Thymus (tissue), 11 donors: ENCODE measurements around the gene R3HDM4. TPM values are rescaled to one million over a fixed set of nuclear protein-coding genes. Genes with fewer than 3 reads are reported as not detected.

Experiments used
- DNase-seq, 9 donors: peaks; one replicate each; pipeline ENCODE4 v3.0.0-alpha.2; 2013; ENCODE audit warnings: low spot score in 9 of 9, low read depth in 6 of 9, missing footprints in 1 of 9
- H3K27ac ChIP-seq, 2 donors: one replicate each; pipeline ENCODE4 v1.5.1; 2013; ENCODE audit warnings: control low read depth in 1 of 2, low read depth in 1 of 2, low read length in 1 of 2, mild to moderate bottlenecking in 1 of 2, moderate library complexity in 1 of 2
- H3K27me3 ChIP-seq, 2 donors: one replicate each; pipeline ENCODE4 v1.5.1; 2013; ENCODE audit warnings: low read length in 1 of 2; ENCODE audit not compliant: control insufficient read depth in 2 of 2, insufficient read depth in 1 of 2
- H3K36me3 ChIP-seq, 2 donors: one replicate each; pipeline ENCODE4 v1.5.1; 2013; ENCODE audit warnings: low read length in 1 of 2, mild to moderate bottlenecking in 1 of 2, moderate library complexity in 1 of 2; ENCODE audit not compliant: control insufficient read depth in 2 of 2, insufficient read depth in 2 of 2
- H3K4me1 ChIP-seq, 2 donors: one replicate each; pipeline ENCODE4 v1.5.1; 2013; ENCODE audit warnings: low read length in 2 of 2; ENCODE audit not compliant: control insufficient read depth in 2 of 2, insufficient read depth in 2 of 2
- H3K4me3 ChIP-seq, 2 donors: one replicate each; pipeline ENCODE4 v1.5.1; 2013; ENCODE audit warnings: low read length in 2 of 2, control low read depth in 1 of 2, mild to moderate bottlenecking in 1 of 2
- H3K9me3 ChIP-seq, 2 donors: one replicate each; pipeline ENCODE4 v1.5.1; 2013; ENCODE audit warnings: low read length in 1 of 2, mild to moderate bottlenecking in 1 of 2; ENCODE audit not compliant: control insufficient read depth in 2 of 2, insufficient read depth in 1 of 2
- WGBS: extraction: QIAGEN DNeasy Blood & Tissue Kit; methylation state at CpG from one replicate; pipeline ENCODE4 v1.1.7; 2013; 5-methylcytosine and 5-hydroxymethylcytosine counted together
- polyA plus RNA-seq: library from polyadenylated mRNA; stranded (reverse); fragments of 200-250 nt; gene quantifications from one replicate; pipeline ENCODE4 v1.2.3, GENCODE V29; 2013
- total RNA-seq: library from RNA; stranded (reverse); fragments of 120-200 nt; gene quantifications from one replicate; pipeline ENCODE4 v1.2.4, GENCODE V29; 2013
- donor health status: healthy.

Gene R3HDM4
- total and polyA plus RNA-seq, 2 donors, result 25.7 to 102 TPM

DNA sequence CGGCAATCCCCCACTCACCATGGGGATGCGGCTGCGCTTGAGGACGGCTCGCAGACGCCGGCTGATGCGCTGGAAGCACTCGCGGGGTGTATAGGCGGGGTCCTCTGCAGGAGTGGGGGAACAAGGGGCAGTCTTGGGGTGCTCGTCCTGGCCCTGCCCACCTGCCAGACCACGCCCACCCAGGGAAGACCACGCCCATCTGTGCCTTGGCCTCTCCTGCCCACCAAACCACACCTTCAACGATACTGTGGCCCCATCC lies 13.0 kb downstream of the R3HDM4 start:
- H3K27ac ChIP-seq, result no peak overlapping the region
- WGBS, result 97% methylated on average over 15 of the region's 15 CpGs
- peaks cover 42% of the 10 kb centered on the region in 2 donors for H3K36me3 ChIP-seq

DNA sequence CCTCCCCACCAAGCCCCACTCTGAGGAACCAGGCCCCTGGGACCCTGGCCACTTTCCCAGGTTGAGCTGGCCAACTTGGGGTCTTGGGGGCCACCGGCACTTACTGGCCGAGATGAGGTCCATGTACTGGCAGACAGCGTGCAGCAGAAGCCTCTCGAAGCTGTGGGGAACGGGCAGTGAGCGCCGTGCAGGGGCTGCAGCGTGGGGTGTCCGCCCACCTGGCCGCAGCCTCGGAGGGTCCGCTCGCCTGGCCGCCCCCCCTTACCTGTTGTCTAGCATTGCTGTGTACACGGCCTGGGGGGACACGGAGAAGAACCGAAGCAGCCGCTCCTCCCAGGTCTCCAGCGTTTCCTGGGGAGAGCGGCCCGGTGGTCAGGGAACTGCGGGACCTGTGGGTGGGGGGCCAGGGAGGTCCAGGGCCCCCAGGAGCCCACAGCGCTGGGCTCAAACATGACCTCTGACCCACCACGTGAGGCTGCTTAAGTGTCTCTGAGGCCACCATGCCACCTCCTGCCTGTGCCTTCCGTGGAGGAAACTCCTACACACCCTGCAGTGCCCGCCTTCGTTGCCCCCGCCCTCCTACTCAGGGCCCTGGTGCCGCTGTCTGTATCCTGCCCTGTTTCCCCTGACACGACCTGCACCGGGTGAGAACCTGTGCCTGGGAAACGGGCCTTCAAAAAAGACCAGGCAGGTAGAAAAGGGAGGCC lies 13.5 kb downstream of the R3HDM4 start:
- H3K4me3 ChIP-seq, result no peak overlapping the region
- DNase-seq, result no peak
- no peaks in the 10 kb centered on the region for H3K27me3 ChIP-seq
- peak overlapping the region in 1 of 2 donors; percentile 65 for H3K27ac ChIP-seq
- peaks cover 0 to 18% of the 10 kb centered on the region in 2 donors for H3K4me1 ChIP-seq
- WGBS, result 96% methylated on average over 32 of the region's 32 CpGs
- H3K36me3 ChIP-seq, result peaks cover 42% of the 10 kb centered on the region in 2 donors
- H3K9me3 ChIP-seq, result no peaks in the 10 kb centered on the region

More for the DNA sequence above, 13.0 kb downstream of the R3HDM4 start:
- H3K4me1 ChIP-seq, result peaks cover 0 to 18% of the 10 kb centered on the region in 2 donors
- H3K4me3 ChIP-seq, result no peak overlapping the region
- no peaks in the 10 kb centered on the region for H3K27me3 ChIP-seq
- DNase-seq, result no peak
- no peaks in the 10 kb centered on the region for H3K9me3 ChIP-seq

DNA sequence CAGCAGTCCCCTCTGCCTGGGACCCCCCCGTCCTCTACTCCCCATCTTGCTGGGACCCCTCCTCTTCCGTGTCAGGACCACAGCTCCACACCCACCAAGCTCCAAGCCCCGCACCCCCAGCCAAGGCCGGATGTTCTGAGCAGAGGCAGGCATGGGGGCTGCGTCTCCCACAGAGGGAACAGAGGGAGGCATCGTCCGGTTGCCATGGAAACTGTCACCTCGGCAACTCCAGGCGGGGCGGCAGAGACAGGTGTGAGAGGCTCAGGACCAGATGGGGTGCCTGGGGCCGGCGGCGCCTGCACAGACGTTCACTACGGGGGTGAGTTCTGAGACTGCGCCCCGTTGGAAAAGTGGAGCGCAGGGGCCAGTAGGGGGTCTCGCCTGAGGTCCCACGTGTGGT lies 14.4 kb downstream of the R3HDM4 start:
- Histone ChIP-seq H3K36me3 (peaks cover 42% of the 10 kb centered on the region in 2 donors), H3K27ac (peak overlapping the region in 1 of 2 donors; percentile 65), H3K4me1 (peaks cover 0 to 20% of the 10 kb centered on the region in 2 donors), H3K27me3 (no peaks in the 10 kb centered on the region), H3K4me3 (no peak overlapping the region), H3K9me3 (no peaks in the 10 kb centered on the region)
- DNase-seq, result peak in 4 of 9 donors; percentile 51 to 87 (median 78)
- 87% methylated on average over 20 of the region's 20 CpGs for WGBS

DNA sequence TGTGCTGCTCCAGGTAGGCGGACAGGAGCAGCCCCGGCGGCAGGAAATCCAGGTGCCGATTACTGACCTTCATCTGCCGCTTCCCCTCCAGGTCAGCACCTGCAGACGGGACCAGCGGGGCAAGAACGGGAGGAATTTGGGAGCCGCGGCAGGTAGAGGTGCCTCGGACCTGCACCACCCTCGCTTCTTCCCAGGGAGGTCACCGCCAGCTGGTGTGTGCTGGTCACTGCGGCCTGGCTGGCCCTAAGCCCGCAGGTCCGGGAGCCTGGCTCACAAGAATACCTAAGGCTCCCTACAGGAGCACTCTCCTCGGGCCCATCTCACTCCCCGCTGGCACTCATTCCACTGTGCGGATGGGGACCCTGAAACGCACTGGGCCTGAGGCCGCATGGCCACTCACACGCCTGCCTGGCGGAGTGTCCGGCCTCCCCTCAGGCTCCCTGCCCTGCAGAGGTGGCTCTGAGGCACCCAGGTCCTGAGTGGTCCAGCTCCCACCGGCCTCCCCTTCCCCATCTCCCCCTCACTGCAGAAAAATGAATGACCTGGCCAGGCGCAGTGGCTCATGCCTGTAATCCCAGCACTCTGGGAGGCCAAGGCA lies 15.5 kb downstream of the R3HDM4 start:
- 98% methylated on average over 26 of the region's 26 CpGs for WGBS
- peaks cover 42% of the 10 kb centered on the region in 2 donors for H3K36me3 ChIP-seq
- peak overlapping the region in 1 of 2 donors; percentile 37 for H3K27ac ChIP-seq
- no peak overlapping the region for H3K4me3 ChIP-seq
- no peaks in the 10 kb centered on the region for H3K27me3 ChIP-seq
- H3K9me3 ChIP-seq, result no peaks in the 10 kb centered on the region
- DNase-seq, result no peak
- peaks cover 0 to 23% of the 10 kb centered on the region in 2 donors for H3K4me1 ChIP-seq

DNA sequence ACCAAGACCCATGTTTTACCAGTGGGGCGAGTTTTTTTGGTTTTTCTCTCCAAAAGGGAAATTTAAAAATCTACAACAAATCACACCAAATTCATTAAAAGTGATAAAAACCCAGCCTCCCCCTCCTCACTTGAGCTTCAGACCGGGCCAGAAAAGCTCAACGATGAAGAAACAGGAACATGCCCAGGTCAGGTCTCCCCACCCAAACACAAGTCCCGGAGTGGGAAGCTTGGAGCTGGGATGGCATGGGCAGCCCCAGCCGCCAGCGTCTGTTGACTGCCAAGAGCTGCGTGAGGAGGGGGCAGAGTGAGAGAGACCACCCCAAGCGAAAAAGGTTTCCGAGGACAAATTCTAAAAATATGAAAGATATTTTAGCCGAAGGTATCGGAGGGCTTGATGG lies 16.0 kb downstream of the R3HDM4 start:
- no peak for DNase-seq
- Histone ChIP-seq H3K9me3 (peaks cover 0 to 3% of the 10 kb centered on the region in 2 donors), H3K27ac (no peak overlapping the region), H3K4me1 (peaks cover 2 to 28% of the 10 kb centered on the region in 2 donors), H3K36me3 (peaks cover 39 to 41% of the 10 kb centered on the region in 2 donors), H3K27me3 (no peaks in the 10 kb centered on the region), H3K4me3 (no peak overlapping the region)
- WGBS, result 92% methylated on average over 11 of the region's 11 CpGs

DNA sequence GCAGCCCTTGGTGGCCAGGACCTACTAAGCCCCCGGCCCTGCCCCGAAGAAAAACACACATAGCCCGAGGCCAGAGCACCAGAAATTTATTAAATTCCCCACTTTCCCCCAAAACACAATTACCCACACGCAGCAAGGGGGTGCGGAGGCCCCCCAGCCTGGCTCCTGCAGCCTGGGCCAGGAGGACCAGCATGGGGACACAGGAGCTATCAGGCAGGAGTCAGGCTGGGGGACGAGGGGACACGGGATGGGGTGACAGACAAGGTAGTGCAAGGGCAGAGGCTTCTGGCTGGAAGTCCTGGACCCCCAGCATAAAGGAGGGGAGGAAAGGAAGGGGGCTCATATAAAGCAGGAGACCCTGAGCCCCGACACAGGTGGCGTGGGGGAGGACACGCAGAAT lies 16.6 kb downstream of the R3HDM4 start:
- no peak overlapping the region for H3K4me3 ChIP-seq
- WGBS, result 99% methylated on average over 10 of the region's 10 CpGs
- peaks cover 2 to 30% of the 10 kb centered on the region in 2 donors for H3K4me1 ChIP-seq
- H3K36me3 ChIP-seq, result peaks cover 35 to 36% of the 10 kb centered on the region in 2 donors
- no peak for DNase-seq
- no peak overlapping the region for H3K27ac ChIP-seq
- no peaks in the 10 kb centered on the region for H3K27me3 ChIP-seq
- H3K9me3 ChIP-seq, result peaks cover 0 to 6% of the 10 kb centered on the region in 2 donors

DNA sequence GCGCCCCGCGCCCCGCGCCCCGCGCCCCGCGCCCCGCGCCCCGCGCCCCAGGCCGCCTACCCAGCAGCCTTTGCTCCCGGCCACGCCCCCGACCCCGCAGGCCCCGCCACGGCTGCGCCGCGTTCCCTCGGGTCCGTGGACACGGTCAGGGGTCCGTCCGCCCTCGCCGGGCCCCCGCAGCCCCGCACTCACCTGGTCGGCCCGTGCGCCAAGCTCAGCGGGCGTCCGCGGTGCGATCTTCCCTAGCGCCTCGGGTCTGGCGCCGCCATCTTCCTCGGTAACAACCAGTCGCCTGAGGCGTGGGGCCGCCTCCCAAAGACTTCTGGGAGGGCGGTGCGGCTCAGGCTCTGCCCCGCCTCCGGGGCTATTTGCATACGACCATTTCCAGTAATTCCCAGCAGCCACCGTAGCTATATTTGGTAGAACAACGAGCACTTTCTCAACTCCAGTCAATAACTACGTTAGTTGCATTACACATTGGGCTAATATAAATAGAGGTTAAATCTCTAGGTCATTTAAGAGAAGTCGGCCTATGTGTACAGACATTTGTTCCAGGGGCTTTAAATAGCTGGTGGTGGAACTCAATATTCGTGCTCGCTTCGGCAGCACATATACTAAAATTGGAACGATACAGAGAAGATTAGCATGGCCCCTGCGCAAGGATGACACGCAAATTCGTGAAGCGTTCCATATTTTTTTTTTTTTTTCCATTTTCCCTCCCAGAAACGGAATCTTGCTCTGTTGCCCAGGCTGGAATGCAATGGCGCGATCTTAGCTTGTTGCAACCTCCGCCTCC lies 19.9 kb downstream of the R3HDM4 start, which contains the start of the genes MED16 and RNU6-9:
TSS of gene MED16 (minus strand) at position 294 of the 796 bp plus-strand sequence. CDS start 2,056 bp downstream, outside the sequence.
TSS of gene RNU6-9 (plus strand) at position 591 of the 796 bp plus-strand sequence.
- Histone ChIP-seq H3K36me3 (peaks cover 27 to 30% of the 10 kb centered on the region in 2 donors), H3K9me3 (peaks cover 0 to 6% of the 10 kb centered on the region in 2 donors), H3K27me3 (no peaks in the 10 kb centered on the region), H3K4me1 (peaks cover 2 to 13% of the 10 kb centered on the region in 2 donors), H3K27ac (peak within 1 kb of the TSS; percentile 91 to 96), H3K4me3 (peak within 1 kb of the TSS; percentile 46 to 97)
- 1% methylated on average over 69 of the region's 69 CpGs for WGBS
- peak; percentile 86 to 97 (median 93) for DNase-seq

DNA sequence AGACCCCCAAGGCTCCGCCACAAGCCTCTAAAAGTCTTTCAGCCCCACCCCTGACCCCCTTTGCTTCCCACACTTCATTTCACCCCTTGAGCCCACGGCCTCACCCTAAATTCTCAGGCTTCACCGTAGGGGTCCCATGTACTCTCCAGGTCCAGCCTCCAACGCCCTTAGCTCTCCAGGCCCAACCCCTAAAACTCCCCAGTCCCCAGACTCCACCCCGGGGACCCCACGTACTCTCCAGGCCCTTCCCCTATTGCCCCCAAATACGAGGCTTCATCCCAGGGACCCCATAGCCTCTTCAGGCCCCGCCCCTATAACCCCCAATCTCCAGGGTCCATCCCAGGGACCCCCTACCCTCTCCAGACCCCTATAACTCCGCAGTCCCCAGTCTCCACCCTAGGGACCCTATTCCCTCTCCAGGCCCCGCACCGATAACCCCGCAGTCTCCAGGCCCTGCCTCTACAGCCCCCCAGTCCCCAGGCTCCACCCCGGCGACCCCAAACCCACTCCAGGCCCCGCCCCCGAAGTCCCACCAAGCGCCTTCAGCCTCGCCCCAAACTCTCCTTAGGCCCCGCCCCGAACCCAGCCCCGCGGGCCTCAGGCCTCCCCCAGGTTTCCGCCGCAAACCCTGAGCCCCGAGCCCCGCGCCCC lies 20.7 kb downstream of the R3HDM4 start:
- H3K27me3 ChIP-seq, result no peaks in the 10 kb centered on the region
- peak in 1 of 9 donors; percentile 18 for DNase-seq
- peaks cover 0 to 6% of the 10 kb centered on the region in 2 donors for H3K9me3 ChIP-seq
- peaks cover 2 to 13% of the 10 kb centered on the region in 2 donors for H3K4me1 ChIP-seq
- WGBS, result 8% methylated on average over 25 of the region's 27 CpGs
- peaks cover 26 to 28% of the 10 kb centered on the region in 2 donors for H3K36me3 ChIP-seq
- H3K4me3 ChIP-seq, result peak overlapping the region; percentile 46 to 97
- H3K27ac ChIP-seq, result peak overlapping the region; percentile 28 to 79
